GM21381 (cell line): Measurements from ENCODE around the gene TRAF2.
"Not testable (repeated sequence)": the region's sequence is repeated elsewhere in the genome, so short reads cannot be mapped to it uniquely, and the experiment has no call there.

Source experiments
- ATAC-seq: cut with Tn5 transposase; IDR thresholded peaks from one replicate; pipeline ENCODE4 v1.9.1; 2021; ENCODE audit warnings: mild to moderate bottlenecking, moderate library complexity; ENCODE audit not compliant: unreplicated experiment

TRAF2 gene

GRCh38 chr9:136857581-136858412, 28.5 kb upstream of the TRAF2 start:
- ATAC-seq, result no peak

- no peak for ATAC-seq
These were observed 27.9 kb upstream of the TRAF2 start for GRCh38 chr9:136858452-136858843.

- no peak for ATAC-seq
These were observed 27.2 kb upstream of the TRAF2 start for GRCh38 chr9:136858844-136859757.

- no peak for ATAC-seq
These were observed 25.8 kb upstream of the TRAF2 start for GRCh38 chr9:136860529-136860928.

DNA sequence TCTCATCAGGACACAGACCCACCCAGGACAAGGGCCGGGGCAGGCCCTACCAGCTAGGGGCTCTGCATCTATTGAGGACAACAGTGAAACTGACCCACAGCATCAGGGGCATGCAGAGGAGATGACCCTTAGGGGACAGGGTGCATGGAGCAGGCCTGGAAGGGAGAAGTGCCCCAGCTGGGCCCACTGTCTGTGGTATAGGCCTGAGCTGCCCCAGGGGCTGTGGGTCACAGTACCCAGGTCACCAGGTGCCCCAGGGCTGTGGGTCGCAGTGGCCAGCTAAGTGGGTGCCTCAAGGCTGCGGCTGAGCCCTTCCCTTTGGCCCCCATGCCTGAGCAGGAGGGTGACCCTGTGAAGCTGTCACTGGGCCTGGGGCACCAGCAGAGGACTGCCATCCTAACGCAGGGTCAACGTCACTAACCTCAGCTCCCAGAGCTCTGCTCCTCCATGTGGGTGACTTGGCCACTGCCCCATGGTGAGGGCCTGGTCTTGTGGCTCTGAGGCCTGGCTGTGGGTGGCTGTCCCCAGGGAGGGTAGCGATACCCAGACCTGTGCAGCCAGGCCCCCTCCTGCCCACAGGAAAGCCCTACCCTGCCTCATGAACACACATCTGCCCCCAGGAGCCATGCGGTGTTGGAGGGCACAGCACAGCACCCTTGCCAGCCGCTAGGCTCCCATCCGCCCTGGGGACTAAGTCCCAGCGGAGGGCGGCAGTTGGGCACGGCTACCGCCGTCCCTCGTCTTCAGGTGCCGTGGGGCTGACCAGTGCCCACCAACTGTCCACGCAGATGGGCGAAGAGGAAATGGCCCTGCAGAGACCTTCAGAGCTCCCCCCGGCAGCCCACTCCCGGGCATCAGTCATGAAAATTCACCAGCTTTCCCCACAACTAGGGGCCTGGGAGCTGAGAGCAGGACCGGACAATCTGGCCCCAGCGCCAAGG, 25.1 kb upstream of the TRAF2 start:
- ATAC-seq, result no peak

DNA sequence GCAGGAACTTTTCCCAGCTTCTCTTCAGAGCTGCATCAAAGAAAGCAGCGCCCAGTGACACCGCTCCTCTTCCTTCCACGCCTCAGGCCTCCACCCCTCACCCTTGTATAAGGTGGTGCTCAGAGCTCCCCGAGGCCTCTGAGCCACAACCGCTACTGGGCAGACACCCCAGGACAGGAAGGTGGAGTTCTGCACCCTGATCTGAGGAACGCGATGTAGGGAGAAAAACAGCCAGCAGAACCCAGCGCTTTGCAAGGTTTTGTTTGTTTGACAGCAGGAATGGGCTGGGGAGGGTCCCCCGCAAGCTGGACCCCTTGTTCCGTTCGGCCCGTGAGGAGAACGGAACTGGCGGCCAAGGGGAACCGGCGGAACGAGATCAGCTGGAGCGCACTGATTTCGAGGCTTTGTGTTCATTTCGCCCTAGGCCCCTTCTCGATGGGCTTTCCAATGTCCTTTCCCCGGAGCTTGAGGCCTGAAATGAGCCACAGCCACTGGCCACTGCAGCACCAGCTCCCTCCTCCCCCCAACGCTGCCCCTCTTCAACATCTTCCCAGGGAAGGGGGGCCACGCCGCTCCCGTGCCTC, 24.4 kb upstream of the TRAF2 start:
- ATAC-seq, result no peak

DNA sequence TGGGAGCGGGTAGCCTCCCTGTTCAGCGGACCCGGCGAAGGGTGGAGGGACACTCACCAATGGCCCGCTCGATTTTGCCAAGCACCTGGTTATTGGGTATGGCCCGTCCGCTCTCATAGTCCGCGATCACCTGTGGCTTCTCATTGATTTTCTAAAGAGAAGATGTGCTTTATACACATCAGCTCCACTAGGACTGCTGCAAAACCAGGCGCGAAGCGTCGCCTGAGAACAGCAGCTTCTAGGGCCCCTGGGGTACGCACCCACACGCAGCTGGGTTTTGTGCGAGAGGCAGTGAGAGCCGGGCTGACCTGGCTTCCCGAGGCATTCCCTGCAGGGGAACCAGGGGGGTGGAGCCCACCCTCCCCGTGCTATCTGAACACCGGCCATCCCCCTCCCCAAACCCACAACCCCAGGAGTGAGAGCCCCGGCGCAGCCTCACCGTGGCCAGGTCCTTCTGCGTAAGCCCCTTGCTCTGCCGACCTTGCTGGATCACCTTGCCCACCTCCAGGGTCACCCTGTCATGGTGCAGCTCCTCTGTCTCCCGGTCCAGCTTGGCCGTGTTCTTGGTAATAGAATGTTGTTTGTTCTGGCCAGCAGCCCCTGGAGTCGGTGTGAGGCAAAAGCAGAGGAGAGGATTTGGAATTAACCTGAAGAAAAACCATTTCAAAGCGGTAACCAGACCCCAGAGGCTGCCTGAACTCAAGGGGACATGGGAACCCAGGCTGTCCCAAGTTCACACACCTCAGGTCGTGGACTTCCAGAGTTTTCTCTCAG, 23.3 kb upstream of the TRAF2 start:
- no peak for ATAC-seq

GRCh38 chr9:136863623-136864273, 22.6 kb upstream of the TRAF2 start:
- no peak for ATAC-seq

- ATAC-seq, result no peak
These were observed 21.1 kb upstream of the TRAF2 start for GRCh38 chr9:136865041-136865767.

GRCh38 chr9:136865768-136866103, 20.6 kb upstream of the TRAF2 start:
- ATAC-seq, result no peak

- ATAC-seq, result not testable (repeated sequence)
These were observed 19.4 kb upstream of the TRAF2 start for GRCh38 chr9:136866898-136867421.

DNA sequence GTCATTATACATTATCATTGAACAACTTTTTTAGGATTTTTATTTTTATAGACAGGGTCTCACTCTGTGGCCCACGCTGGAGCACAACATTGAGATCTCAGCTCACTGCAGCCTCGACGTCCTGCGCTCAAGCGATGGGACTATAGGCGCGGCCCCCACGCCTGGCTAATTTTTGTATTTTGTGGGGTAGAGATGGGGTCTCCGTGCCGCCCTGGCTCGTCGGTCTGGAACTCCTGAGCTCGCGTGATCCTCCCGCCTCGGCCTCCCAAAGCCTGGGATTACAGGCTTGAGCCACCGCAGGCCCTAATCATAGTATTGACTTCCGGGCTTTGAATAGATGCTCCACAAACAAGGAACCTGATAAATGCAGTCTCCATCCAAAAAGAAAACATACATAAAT, 18.8 kb upstream of the TRAF2 start:
- no peak for ATAC-seq

- no peak for ATAC-seq
These were observed 18.4 kb upstream of the TRAF2 start for GRCh38 chr9:136867917-136868316.

- no peak for ATAC-seq
These were observed 17.7 kb upstream of the TRAF2 start for GRCh38 chr9:136868644-136869043.

- ATAC-seq, result not testable (repeated sequence)
These were observed 16.7 kb upstream of the TRAF2 start for GRCh38 chr9:136869611-136870010.

DNA sequence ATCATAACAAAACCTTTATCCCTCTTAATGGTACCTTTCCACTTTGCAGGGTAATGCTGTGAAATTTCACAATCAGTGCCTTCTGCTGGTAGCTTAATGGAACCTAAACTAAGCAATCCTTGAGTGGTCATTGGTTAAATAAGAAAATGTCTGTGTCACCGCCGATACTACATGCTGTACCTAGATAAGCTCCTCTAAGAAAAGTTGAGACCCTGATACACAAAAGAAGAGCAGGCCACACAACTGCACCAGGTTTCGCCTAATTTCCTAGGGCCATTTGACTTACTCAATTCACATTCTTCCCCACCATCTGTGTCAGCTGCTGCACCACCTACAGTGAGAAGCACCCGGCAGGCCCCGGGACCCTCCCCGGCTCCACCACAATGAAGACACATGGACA, 11.2 kb upstream of the TRAF2 start:
- no peak for ATAC-seq

- no peak for ATAC-seq
These were observed 9.8 kb upstream of the TRAF2 start for GRCh38 chr9:136876476-136876875.

DNA sequence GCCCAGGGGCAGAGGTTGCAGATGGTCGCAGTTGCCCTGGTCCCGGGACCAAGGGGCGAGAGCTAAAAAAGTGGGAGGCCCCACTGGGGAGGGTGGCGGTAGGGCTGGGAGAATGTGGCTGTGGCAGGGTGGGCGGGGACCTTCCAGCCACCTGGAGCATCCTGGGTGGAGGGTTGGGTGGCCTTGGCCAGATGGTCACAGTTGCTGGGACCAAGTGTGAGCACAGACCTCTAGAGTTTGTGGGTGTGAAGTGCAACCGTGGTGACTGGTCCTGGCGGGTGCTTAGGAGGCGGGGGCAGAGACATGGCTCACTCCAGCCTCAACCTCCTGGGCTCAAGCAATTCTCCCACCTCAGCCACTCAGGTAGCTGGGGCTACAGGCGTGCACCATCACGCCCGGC, 5.7 kb upstream of the TRAF2 start:
- no peak for ATAC-seq
